Measurements from ENCODE around the gene FOXP1.

FOXP1 gene

DNA sequence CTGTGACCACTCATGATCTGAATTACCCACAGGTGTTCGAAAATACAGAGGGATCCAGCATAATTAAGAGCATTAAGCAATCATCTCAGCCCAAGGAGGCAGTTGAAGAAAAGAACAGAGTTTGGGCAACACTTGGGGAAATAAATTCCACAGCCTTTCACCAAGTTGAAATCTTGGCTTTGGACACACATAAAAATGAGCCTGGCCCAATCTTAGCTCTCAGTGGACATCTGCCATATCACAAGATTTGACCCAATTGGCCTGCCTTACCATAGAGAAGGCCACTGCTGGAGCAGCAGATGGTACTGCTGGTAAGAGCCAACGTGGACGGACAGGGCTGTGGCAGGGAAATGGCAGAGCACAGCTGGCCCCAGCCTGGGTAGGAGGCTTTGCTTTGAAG, 13.0 kb downstream of the FOXP1 start:
- in situ Hi-C loops (cut with HindIII; ENCODE audit: low pct_unique_long_range_greater_than_20kb, low sequenced_read_pairs): no loop called here
- DNase-seq (ENCODE audit: low read depth in 1 of 2, low spot score in 1 of 2): no peak
- no peak for TF ChIP-seq JUND (IDR thresholded peaks at IDR 0.05; ENCODE audit: low read depth)

DNA sequence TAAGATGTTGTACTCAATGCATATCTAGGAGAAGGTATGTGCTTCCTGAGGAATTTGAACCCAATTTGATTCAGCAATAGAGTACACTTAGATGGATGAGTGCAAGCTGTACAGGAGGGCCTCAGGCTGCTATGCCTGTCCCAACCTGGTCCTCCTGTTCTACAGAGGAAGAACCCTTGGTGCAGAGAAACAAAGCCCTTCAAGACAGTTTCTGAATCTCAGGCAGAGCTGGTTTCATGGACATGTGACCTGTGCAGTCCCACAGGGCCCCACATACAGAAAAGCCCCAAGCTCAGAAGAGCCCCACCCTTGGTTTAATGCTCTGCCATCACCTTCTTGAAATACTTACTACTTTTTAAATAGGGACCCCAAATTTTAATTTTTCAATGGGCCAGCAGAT, 15.3 kb downstream of the FOXP1 start:
- TF ChIP-seq JUND (IDR thresholded peaks at IDR 0.05; ENCODE audit: low read depth): no peak
- in situ Hi-C loops (cut with HindIII; ENCODE audit: low pct_unique_long_range_greater_than_20kb, low sequenced_read_pairs): no loop called here
- no peak for DNase-seq (ENCODE audit: low read depth in 1 of 2, low spot score in 1 of 2)

DNA sequence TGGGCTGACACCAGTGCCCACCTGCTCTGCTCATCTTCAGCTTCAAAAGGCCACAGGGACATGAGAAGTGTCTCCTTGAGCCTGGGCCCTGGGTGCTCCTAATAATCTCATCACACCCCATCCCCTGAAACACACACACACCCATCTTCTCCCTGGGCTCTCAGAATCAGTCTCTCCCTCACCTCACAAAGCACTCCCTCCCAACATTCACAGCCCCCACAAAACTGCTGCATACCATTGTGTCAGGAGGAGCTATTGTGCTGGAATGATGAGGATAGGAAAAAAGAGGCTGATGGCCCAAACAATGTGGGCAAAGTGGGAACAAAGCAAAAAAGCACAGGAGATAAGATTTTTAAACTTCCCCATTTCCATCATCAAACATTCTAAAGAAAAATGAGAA, 16.8 kb downstream of the FOXP1 start:
- in situ Hi-C loops (cut with HindIII; ENCODE audit: low pct_unique_long_range_greater_than_20kb, low sequenced_read_pairs): no loop called here
- DNase-seq (ENCODE audit: low read depth in 1 of 2, low spot score in 1 of 2): no peak
- no peak for TF ChIP-seq JUND (IDR thresholded peaks at IDR 0.05; ENCODE audit: low read depth)

DNA sequence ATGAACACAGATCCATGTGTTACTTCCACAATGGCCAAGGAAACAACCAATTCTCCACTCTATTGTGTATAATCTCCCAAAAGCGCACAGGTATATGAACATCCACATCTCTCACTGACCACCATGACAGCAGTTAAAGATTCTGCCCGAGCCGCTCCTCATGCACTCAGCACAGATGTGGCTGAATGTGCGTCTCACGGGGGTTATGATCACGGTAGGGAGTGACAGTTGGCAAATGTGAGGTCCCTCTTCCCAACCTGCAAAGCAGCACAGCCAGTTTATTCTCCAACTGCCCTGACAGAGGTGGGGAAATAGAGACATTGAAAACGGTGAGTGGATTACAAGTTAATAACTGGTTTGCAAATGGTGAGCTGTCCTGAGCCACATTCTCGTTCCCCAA, 17.6 kb downstream of the FOXP1 start:
- DNase-seq (ENCODE audit: low read depth in 1 of 2, low spot score in 1 of 2): no peak
- TF ChIP-seq JUND (IDR thresholded peaks at IDR 0.05; ENCODE audit: low read depth): no peak
- in situ Hi-C loops (cut with HindIII; ENCODE audit: low pct_unique_long_range_greater_than_20kb, low sequenced_read_pairs): no loop called here

DNA sequence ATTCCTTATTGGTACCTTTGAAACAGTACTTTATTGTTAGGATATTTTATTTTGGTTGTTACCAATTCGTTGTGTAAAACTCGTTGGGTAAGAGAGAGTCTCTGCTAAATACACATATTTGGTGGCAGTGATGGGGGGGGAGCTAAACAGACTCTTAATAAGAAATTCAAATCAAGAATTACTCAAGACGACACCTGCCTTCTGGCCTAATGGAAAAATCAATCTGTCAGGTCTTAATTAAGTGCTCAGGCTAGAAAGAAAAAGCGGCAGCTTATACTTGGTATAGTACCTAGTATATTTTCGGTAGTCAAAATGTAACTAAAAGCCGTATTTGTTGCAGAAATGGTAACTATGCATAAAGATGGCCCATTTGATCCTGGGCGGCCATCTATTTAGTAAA, 18.2 kb downstream of the FOXP1 start:
- in situ Hi-C loops (cut with HindIII; ENCODE audit: low pct_unique_long_range_greater_than_20kb, low sequenced_read_pairs): no loop called here
- TF ChIP-seq JUND (IDR thresholded peaks at IDR 0.05; ENCODE audit: low read depth): no peak
- DNase-seq (ENCODE audit: low read depth in 1 of 2, low spot score in 1 of 2): no peak

DNA sequence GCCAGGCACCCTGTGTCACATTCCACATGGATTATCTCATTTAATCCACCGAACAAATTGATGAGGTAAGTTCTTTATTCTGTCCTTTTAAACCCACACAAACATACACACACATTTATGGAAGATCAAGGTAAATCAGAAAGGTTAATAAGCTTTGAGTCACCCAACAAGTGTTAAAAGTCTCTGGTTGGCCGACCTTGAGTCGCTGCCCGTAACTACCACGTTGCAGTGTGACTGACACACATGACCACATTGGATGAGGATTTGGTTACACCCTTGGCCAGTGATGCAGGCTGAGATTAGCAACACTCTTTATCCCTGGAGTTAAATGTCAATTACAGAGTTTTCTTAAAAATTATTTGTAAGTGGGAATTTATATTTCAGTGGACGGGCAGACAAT, 19.2 kb downstream of the FOXP1 start:
- in situ Hi-C loops (cut with HindIII; ENCODE audit: low pct_unique_long_range_greater_than_20kb, low sequenced_read_pairs): no loop called here
- no peak for TF ChIP-seq JUND (IDR thresholded peaks at IDR 0.05; ENCODE audit: low read depth)

DNA sequence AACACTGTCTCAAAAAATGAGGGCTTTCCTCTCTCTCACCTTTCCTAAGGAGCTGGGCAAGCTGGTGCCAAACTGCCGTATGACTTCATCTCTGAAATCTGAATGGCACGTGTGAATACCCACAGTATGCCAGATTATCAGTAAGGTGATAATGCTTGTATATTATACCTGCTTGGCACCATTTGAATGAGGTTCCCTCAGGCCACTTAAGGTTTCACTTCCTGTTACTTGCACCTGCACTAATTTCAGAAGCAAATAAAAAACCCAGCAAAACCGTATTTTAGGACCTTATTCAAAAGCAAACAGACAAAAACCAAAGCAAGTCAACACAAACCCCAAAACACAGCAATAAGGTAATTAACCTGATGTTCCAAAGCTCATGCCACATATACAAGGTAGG, 19.7 kb downstream of the FOXP1 start:
- no peak for TF ChIP-seq JUND (IDR thresholded peaks at IDR 0.05; ENCODE audit: low read depth)

More for the DNA sequence above, 19.2 kb downstream of the FOXP1 start:
- no peak for DNase-seq (ENCODE audit: low read depth in 1 of 2, low spot score in 1 of 2)

DNA sequence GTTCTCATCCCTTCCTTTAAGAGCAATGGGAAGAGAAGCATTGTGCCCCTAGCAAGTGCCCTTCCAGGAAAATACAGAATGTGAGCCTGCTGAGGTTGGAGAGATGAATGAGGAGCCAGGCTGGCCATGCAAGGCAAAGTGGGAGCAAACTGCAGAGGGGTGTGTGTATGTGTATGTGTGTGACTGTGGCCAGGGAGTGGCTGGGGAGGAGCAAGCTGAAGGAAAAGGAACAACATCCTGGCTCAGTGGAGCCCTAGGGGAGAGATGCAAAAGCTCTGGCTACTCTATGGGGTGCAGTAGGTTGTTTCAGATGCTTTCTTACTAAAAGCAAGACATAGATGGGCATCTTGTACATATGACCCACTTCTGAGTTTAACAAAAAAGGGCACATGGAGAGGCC, 20.6 kb downstream of the FOXP1 start:
- DNase-seq (ENCODE audit: low read depth in 1 of 2, low spot score in 1 of 2): no peak
- TF ChIP-seq JUND (IDR thresholded peaks at IDR 0.05; ENCODE audit: low read depth): no peak
- in situ Hi-C loops (cut with HindIII; ENCODE audit: low pct_unique_long_range_greater_than_20kb, low sequenced_read_pairs): no loop called here

More for the DNA sequence above, 19.7 kb downstream of the FOXP1 start:
- DNase-seq (ENCODE audit: low read depth in 1 of 2, low spot score in 1 of 2): no peak
- in situ Hi-C loops (cut with HindIII; ENCODE audit: low pct_unique_long_range_greater_than_20kb, low sequenced_read_pairs): no loop called here

DNA sequence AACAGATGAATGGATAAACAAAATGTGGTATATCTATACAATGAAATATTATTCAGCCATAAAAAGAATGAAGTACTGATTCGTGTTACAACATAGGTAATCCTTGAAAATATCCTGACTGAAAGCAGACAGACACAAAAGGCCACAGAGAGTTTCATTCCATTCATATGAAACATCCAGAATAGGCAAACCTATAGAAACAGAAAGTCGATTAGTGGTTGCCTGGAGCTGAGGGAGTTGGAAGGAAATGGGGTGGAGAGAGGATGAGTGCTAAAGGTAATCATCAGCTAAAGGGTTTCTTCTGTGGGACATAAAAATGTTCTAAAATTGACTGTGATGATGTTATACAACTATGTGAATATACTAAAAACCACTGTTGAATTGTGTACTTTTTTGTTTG, 22.9 kb downstream of the FOXP1 start:
- TF ChIP-seq JUND (IDR thresholded peaks at IDR 0.05; ENCODE audit: low read depth): no peak
- in situ Hi-C loops (cut with HindIII; ENCODE audit: low pct_unique_long_range_greater_than_20kb, low sequenced_read_pairs): no loop called here
- no peak for DNase-seq (ENCODE audit: low read depth in 1 of 2, low spot score in 1 of 2)

DNA sequence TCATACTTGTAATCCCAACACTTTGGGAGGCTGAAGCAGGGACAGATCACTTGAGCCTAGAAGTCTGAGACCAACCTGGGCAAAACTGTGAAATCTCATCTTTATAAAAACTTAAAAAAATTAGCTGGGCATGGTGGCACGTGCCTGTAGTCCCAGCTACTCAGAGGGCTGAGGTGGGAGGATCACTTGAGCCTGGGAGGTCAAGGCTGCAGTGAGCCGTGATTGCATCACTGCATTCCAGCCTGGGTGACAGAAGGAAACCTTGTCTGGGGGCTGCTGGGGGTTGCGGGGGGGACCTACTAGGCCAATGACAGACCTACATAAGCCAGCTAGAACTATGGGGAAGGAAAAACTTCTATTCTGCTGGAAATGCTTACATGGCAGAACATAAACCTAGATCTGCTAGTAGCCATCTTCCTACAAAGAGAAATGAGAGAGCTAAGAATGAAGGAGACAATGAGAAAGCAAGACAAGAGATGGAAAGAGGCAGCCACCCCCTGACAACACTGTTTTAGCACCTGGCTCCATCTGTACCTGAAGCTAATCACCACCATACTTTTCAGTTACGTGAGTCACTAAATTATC, 23.9 kb downstream of the FOXP1 start:
- TF ChIP-seq JUND (IDR thresholded peaks at IDR 0.05; ENCODE audit: low read depth): no peak
- in situ Hi-C loops (cut with HindIII; ENCODE audit: low pct_unique_long_range_greater_than_20kb, low sequenced_read_pairs): no loop called here
- no peak for DNase-seq (ENCODE audit: low read depth in 1 of 2, low spot score in 1 of 2)

DNA sequence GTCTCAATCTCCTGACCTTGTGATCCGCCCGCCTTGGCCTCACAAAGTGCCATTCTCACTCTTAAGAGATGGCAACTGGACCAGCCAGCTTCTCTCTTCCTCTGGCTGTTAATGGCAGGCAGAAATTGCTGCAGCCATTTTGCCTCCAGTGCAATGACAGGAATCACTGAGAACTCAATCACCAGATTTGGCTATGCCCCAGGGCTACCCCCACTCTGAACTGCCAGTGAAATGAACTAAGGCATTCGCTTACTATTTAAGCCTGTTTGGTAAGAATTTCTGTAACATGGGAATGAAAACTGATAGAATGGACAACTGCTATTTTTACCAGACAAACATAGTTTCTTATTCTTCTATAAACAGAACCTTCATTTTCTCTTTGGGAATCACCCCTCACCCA, 24.5 kb downstream of the FOXP1 start:
- TF ChIP-seq JUND (IDR thresholded peaks at IDR 0.05; ENCODE audit: low read depth): no peak
- no peak for DNase-seq (ENCODE audit: low read depth in 1 of 2, low spot score in 1 of 2)
- in situ Hi-C loops (cut with HindIII; ENCODE audit: low pct_unique_long_range_greater_than_20kb, low sequenced_read_pairs): no loop called here

DNA sequence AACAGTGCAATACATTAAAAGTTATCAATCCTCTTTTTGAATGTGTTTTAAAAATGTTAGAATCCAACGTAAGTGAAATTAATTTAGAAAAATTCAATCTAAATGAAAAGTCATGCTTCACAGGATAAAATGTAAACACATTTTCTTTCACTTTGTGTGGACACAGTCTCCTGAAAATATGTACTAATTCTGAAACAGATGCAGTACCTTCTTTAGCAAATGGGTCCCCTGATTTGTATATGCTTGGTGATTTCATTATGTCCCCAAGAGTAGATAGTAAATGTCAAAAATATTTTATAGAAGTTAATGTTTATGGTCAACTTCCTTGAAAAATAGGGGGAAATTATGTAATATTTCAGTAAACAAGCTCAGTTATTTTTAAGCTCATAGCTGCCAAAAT, 28.9 kb downstream of the FOXP1 start:
- no peak for TF ChIP-seq JUND (IDR thresholded peaks at IDR 0.05; ENCODE audit: low read depth)
- no peak for DNase-seq (ENCODE audit: low read depth in 1 of 2, low spot score in 1 of 2)
- in situ Hi-C loops (cut with HindIII; ENCODE audit: low pct_unique_long_range_greater_than_20kb, low sequenced_read_pairs): no loop called here

DNA sequence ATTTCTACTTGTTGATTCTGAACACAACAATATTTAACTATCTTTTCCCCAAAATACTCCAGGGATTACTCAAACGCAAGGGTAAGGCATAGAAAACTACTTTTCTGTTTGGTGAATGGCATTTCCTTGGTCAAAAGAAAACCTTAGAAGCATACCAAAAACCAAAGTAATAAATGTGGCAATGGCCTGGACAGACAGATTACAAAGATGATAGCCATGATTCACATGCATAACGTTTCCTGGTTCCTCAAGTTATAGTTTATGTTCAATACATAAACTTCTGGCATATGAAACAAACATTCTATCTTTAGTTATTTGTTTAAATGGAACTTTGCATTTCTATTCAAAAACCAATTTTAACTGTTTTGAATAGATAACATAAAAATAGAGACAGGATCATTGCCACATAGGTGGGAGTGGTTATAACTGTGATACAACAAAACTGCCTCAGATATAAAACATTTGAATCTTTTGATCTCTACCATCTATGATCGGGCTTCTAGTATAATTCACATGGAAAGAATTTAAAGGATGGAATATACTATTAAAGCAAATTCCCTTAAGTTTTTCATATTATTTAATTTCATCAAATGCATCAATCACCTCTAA, 32.1 kb downstream of the FOXP1 start:
- in situ Hi-C loops (cut with HindIII; ENCODE audit: low pct_unique_long_range_greater_than_20kb, low sequenced_read_pairs): no loop called here
- TF ChIP-seq JUND (IDR thresholded peaks at IDR 0.05; ENCODE audit: low read depth): no peak
- DNase-seq (ENCODE audit: low read depth in 1 of 2, low spot score in 1 of 2): no peak

DNA sequence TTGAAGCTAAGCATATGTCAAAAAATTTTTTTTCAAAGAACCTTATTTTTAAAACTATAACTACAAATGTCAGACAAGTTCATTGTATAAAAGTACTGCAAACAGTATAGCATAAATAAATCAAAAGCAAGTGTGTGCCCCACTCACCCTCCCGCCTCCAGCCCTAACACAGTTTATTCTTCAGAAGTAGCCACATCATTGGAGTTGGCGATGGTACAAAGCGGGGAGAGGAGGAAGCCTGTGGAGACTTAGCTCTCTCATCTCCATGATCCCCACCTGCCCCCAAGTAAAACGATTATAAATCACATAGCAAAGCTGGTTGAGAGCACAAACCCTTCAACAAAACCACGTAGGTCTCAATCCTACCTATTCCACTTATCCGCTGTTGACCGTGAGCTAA, 33.6 kb downstream of the FOXP1 start:
- in situ Hi-C loops (cut with HindIII; ENCODE audit: low pct_unique_long_range_greater_than_20kb, low sequenced_read_pairs): no loop called here
- no peak for DNase-seq (ENCODE audit: low read depth in 1 of 2, low spot score in 1 of 2)
- no peak for TF ChIP-seq JUND (IDR thresholded peaks at IDR 0.05; ENCODE audit: low read depth)
